Stimulated activated CD4-positive, alpha-beta T cell treated with anti-CD3 and anti-CD28 coated beads, Interleukin-15, amount 100 ng/mL, for 24 hours (primary cell): ENCODE results near the gene KCNN3.

ENCODE experiments used
- DNase-seq: peaks from one replicate; pipeline ENCODE4 v3.0.0-alpha.2; 2020

Gene KCNN3

GRCh38 chr1:154879038-154879421, 8.9 kb upstream of the KCNN3 start:
- DNase-seq: no peak

DNA sequence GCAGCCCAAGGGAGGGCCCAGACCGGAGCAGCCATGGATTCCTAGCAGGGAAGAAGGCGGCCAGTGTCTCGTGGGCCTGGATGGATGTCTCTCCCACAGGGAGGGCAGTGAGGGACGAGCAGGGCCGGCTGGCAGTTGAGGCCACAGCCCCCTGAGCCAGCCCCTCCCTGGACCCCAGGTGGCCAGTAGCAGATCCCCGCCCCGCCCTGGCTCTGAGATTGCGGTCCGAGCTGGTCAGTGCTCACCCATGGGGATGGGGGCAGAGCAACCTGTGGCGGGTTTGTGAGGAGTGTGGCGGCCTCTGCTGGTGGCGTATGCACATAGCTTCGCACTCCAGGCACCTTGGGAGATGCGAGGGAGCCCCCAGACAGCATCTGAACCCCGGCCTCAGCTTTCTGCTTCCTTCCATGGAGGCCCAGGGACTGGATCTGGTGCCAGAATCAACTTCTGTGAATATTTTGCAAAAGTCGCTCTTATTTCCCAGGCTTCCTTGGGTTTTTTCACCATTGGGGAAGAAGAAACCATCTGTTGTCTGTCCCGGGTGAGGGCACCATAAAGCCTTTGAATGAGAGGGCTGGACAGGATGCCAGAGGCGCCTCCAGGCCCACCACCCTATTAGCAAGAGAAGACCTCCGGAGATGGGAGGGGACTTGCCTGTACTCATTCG, 8.4 kb upstream of the KCNN3 start:
- peak; percentile 80 for DNase-seq

GRCh38 chr1:154877370-154877974, 7.4 kb upstream of the KCNN3 start:
- DNase-seq: no peak

DNA sequence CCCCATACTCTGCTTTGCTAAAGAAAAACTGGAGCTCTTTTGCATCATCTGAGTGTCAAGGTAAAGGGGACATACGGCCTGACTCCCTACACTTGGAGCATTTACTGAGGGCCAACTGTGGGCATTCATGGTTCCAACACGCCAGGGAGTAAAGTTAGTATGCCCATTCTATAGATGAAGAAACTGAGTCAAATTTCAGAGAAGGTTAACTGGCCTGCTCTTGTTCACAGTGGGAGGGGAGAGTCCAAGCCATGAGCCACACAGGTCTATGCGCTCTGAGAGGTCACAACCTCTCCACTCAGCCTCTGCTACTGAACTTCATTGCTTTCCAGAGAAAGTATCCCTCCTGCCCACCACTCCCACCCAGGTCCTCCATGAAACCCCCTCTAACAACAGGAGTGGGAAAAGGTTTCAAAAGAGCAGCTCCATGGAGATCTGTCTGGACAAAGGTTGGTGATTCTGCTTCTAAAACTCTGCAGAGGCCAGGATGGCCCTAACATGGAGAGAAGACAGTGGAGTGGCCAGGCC, 6.8 kb upstream of the KCNN3 start:
- DNase-seq: no peak

- no peak for DNase-seq
Measured at GRCh38 chr1:154874465-154874864, 4.4 kb upstream of the KCNN3 start.

DNA sequence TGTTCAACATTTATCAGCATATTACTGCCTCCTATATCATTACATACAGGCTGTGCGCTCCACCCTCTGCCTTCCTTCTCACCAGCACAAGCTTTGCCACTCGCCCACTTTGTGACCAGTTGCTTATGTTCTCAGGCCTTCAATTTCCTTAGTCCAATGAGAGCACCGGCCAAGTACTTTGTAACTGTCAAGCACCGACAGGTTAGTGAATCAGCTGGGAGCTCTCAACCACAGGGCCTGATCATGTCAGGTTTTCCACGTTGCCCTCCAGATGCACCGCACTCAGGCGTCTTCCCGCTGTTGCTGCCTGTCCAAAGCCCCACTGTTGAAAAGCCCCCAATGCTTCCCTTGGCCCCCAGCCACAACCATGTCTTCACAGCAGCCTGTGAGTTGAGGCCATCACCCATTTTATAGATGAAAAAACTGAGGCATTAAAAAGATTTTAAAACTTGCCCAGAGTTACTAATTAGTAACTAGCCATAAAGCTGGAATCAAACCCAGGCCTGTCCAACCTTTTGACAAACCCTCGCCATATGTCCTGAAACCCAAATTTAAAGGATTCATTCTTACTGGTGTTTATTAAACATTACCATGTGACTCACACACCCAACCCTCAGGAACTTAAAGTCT, 3.4 kb upstream of the KCNN3 start:
- DNase-seq: no peak

DNA sequence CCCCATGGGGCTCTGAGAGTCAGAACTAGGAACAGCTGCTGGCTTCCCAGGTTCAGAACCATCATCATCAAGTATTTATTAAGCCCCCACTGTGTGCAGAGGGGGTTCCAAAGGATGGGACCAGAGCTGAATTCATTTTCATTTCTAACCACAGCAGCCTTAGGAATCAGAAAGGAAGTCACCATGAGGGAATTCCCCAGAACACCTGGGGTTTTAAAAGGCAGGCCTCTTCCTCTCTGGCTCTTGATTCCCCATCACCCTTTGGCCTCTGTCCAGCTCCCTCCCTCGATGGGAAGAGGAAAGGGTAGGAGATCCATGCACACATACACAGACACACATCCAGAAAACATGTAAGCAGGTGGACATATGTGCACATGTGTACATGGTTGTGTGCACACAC, 1.3 kb upstream of the KCNN3 start:
- DNase-seq: no peak

GRCh38 chr1:154870734-154871133, 653 bp upstream of the KCNN3 start:
- DNase-seq: no peak

DNA sequence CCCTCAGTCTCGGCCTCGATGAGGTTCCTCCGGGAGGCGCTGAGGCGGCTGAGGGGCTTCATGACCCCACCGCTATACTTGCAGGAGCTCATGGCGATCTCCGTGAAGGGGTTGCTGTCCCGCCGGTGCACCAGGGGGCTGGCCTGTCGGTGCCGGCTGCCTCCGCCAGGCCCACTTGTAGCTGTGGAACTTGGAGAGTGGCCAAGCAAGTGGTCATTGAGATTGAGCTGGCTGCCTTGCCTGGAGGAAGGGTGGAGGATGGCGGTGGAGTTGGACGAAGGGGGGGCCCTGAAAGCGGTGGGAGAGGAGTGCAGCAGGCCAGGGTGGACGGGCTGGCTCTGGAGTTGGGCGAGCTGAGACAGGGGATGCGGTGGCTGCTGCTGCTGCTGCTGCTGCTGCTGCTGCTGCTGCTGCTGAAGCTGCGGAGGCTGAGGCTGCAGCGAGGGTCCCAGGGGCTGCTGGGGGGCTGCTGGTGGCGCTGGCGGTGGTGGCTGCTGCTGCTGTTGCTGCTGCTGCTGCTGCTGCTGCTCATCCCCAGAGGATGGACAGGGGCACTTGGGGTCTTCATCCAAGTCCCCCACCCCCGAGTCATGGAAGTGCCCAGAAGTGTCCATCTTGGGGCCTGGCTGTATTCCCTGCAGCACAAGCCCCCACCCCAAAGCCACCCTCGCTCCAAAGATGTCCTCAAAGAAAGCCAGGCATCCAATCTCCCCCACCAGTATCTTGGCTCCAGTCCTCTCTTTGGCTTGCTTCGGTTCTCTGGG, 548 bp downstream of the KCNN3 start:
- DNase-seq: no peak

- no peak for DNase-seq
Measured at GRCh38 chr1:154867841-154868605, 2.1 kb downstream of the KCNN3 start.

DNA sequence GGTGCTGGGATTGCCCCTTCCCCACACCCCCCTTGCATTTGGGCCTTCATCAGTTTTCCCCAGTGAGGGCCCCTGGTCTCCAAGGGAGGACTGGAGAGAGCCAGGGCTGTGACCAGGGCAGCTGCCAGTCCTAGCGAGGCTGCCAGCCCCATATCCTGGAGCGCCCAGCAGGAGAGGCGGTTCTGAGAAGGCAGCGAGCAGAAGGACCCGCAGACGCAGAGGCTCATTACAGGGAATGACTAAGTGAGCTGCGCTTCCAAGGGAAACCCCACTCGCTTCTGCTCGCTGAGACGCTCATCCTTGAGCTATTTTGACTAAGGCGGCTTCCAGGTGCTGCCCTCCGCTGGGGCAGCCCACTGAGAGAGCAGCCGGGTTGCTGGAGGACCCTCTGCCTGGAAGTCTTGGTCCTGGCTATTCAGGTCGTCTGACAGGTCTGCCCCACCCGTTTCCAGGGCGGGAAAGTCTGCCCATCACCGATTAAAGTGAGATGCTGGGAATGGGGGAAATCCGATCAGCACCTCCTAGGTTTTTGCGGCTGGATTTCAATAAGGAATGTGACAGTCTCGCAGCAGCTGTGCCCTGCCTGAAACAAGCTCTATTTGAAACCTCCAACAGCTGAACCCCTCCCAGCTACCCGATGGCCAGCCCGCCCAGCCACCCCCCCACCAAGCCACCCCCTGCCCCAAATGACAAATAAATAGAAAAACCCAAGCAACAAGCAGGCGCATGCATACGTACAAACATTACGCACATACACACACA, 2.8 kb downstream of the KCNN3 start:
- peak; percentile 69 for DNase-seq

- DNase-seq: no peak
Measured at GRCh38 chr1:154866257-154867063, 3.6 kb downstream of the KCNN3 start.

DNA sequence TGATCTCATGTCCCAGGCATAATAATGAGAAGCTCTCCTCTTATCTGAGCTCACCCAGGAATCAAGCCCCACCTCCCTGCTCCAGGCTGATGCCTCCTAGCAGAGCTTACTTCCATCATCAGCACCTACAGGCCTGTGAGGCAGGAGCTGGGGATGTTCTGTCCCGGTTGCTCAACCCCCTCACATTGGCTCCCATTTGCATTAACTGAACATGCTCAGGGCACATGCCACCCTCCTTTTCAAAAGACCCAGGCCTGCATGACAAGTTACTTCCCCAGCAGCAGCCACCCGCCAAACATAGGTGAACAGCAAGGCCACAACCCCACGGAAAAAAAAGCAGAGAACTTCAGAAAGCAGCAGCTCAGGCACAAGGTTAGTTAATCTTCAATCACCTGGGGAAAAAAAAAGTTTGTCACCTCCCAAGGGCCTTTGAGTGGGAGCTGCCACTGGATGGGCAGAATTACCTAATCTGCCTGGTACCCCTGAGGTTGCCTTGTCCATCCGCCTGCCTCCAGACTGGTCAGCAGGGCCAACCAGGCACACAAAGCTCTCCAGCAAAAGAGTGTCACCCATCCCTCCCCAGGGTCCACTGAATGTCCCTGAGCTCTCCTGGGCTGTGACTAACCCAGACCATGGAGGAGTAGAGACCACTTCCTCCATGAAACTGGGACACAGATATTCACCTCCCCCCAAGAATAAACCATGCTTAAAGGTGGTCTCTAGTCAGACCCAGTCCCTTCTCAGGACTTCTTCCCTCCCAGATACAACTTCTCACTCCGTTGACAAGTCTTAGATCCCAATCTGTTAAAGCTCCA, 4.4 kb downstream of the KCNN3 start:
- no peak for DNase-seq

GRCh38 chr1:154864189-154864975, 5.7 kb downstream of the KCNN3 start:
- DNase-seq: no peak

DNA sequence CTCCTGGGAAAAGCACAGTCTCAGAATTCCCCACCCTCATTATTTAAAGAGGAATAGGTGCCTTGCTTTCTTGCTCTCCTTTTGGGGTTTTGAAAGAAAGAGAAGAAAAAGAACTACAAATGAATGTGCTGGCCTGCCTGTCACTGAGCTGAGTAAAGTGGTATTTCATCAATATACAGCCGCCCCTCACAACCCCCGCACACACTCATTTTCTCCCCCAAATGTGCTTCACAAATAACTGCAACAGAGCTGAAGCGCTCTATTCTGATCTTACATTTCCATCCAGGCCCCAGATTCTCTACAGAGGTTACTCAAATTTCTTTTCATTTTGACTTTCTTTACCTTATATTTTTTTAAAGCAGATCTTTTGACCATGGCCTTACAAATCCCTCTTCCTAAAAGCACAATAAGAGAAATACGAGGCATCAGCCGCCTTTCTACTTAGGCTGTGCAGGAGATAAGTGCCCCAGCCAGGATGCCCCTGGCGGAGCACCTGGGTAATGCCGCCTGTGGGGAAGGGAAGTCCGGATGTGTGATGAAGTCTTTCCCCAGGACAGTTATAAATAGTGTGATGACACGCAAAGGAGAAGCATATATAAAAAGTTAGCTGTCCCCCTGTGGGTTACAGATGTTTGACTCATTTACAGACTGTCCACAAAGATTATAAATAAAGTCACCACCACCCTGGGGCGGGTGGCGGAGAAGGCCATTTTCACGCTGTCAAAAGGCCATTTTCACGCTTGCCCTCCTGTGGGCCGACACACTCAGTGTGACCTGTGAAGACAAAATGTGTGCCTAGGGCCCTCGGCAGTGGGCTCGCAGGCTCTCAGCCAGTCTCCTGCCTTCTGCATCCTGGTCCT, 6.5 kb downstream of the KCNN3 start:
- DNase-seq: peak; percentile 56

GRCh38 chr1:154862907-154863306, 7.2 kb downstream of the KCNN3 start:
- no peak for DNase-seq

DNA sequence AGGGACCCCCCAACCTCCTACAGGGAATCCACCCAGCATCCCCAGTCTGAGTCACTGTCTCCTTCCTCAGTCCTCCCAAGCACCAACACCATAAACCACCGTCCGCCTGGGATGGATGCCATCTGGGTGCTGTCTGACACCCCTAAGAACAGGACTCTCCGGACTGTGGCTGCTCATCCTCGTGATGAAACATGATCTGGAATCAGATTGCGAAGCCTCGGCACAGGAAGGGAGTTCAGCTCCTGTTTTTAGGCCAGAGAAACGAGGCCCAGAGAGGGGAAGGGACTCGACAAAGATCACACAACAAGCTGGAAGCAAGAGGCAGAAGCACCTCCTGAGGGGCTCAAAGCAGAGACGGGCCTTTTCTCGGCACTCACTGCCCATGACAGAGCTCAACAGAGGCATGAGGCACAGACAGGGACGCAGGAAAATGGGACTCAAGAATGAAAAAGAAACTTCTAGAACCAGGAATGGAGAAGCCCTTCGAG, 8.4 kb downstream of the KCNN3 start:
- DNase-seq: no peak
